IPS-NIHi7 (cell line): ENCODE data around the gene HLCS.

Experiments used
- DNase-seq: peaks from one replicate; pipeline ENCODE4 v3.0.0; 2012; ENCODE audit warnings: mixed read lengths; ENCODE audit errors: extremely low spot score

Gene HLCS

GRCh38 chr21:36703626-36704280, 262.7 kb downstream of the HLCS start:
- no peak for DNase-seq

GRCh38 chr21:36703123-36703522, 263.3 kb downstream of the HLCS start:
- DNase-seq: no peak

- no peak for DNase-seq
Measured at GRCh38 chr21:36702622-36702968, 263.9 kb downstream of the HLCS start.

GRCh38 chr21:36701756-36702621, 264.5 kb downstream of the HLCS start:
- no peak for DNase-seq

GRCh38 chr21:36700971-36701755, 265.3 kb downstream of the HLCS start:
- DNase-seq: no peak
